HEK293 (cell line): ENCODE data around the gene GGTLC3.
A peak's percentile ranks its signal among the peaks of the same experiment; 100 is the strongest.
"Not testable (repeated sequence)": the region's sequence is repeated elsewhere in the genome, so short reads cannot be mapped to it uniquely, and the experiment has no call there.

Source experiments
- CTCF ChIA-PET: fragments of 350-600 bp; formaldehyde crosslinking; extraction: SDS; loops from one replicate; lab custom pipeline; 2021; ENCODE audit warnings: antibody characterized with exemption; lab: Yijun Ruan, JAX
- POLR2A ChIA-PET: fragments of 300-600 bp; formaldehyde crosslinking; extraction: SDS; loops from one replicate; lab custom pipeline; 2020; ENCODE audit warnings: antibody characterized with exemption, inconsistent platforms; lab: Yijun Ruan, JAX
- H3K27ac ChIP-seq: fragments of 200-500 bp; sonication (Bioruptor generic); 2 replicates; pipeline ENCODE4 v1.5.1; 2014; ENCODE audit warnings: low read depth, low read length, control low read depth, inconsistent platforms; ENCODE audit errors: extremely low read depth
- H3K36me3 ChIP-seq, 2 experiments: fragments of 200-500 bp in 1 of 2; sonication (Bioruptor generic) in 1 of 2; 1 replicate in 1 of 2; 2 replicates in 1 of 2; pipeline ENCODE4 v1.5.1; 2014 to 2017; ENCODE audit warnings: inconsistent platforms in 2 of 2, low read length in 2 of 2; ENCODE audit not compliant: control insufficient read depth in 2 of 2, insufficient read depth in 1 of 2
- H3K4me1 ChIP-seq: fragments of 200-500 bp; sonication (Bioruptor generic); 2 replicates; pipeline ENCODE4 v1.5.1; 2014; ENCODE audit warnings: mild to moderate bottlenecking, low read length, inconsistent platforms; ENCODE audit not compliant: control insufficient read depth, insufficient read depth
- H3K4me3 ChIP-seq: 2 replicates; pipeline ENCODE4 v1.5.1; 2011; ENCODE audit warnings: low read depth, mild to moderate bottlenecking, control low read depth, low read length, moderate library complexity
- H3K9me3 ChIP-seq: fragments of 200-500 bp; sonication (Bioruptor generic); 2 replicates; pipeline ENCODE4 v1.5.1; 2014; ENCODE audit warnings: low read depth, low read length, inconsistent platforms; ENCODE audit not compliant: control insufficient read depth, insufficient read depth
- SP2 ChIP-seq: fragments of 450-650 bp; formaldehyde crosslinking; IDR thresholded peaks from 2 replicates; pipeline ENCODE4 v1.5.1; 2016; ENCODE audit warnings: missing biosample characterization, missing genetic modification characterization
- ZBTB17 ChIP-seq: fragments of 450-650 bp; formaldehyde crosslinking; IDR thresholded peaks from 2 replicates; pipeline ENCODE4 v1.5.1; 2016; ENCODE audit warnings: missing biosample characterization, missing genetic modification characterization
- ZBTB20 ChIP-seq: fragments of 450-650 bp; formaldehyde crosslinking; IDR thresholded peaks from 2 replicates; pipeline ENCODE4 v1.5.1; 2016; ENCODE audit warnings: missing biosample characterization, missing genetic modification characterization
- ZBTB26 ChIP-seq: fragments of 450-650 bp; formaldehyde crosslinking; optimal IDR thresholded peaks from 2 replicates; pipeline ENCODE3; 2016; ENCODE audit warnings: missing biosample characterization, mild to moderate bottlenecking, missing genetic modification characterization
- ZBTB8A ChIP-seq: fragments of 450-650 bp; formaldehyde crosslinking; IDR thresholded peaks from 2 replicates; pipeline ENCODE4 v1.5.1; 2016; ENCODE audit warnings: missing biosample characterization, missing genetic modification characterization
- ZNF335 ChIP-seq: fragments of 450-650 bp; formaldehyde crosslinking; conservative IDR thresholded peaks from 2 replicates; pipeline ENCODE4 v1.5.1; 2016; ENCODE audit warnings: missing biosample characterization, missing genetic modification characterization
- ZNF341 ChIP-seq: fragments of 450-650 bp; formaldehyde crosslinking; IDR thresholded peaks from 2 replicates; pipeline ENCODE4; 2016; ENCODE audit warnings: low read depth, missing biosample characterization, missing genetic modification characterization
- ZNF394 ChIP-seq: fragments of 450-650 bp; formaldehyde crosslinking; IDR thresholded peaks from 2 replicates; pipeline ENCODE4 v1.5.1; 2016; ENCODE audit warnings: missing biosample characterization, missing genetic modification characterization, mild to moderate bottlenecking, moderate library complexity, borderline replicate concordance
- TF ChIP-seq, protein P1 (sequence below): fragments of 450-650 bp; formaldehyde crosslinking; IDR thresholded peaks from 2 replicates; pipeline ENCODE4 v1.5.1; 2017; ENCODE audit warnings: missing biosample characterization, missing genetic modification characterization

Gene GGTLC3

GRCh38 chr22:18539994-18540393 lies 22.0 kb upstream of the GGTLC3 start:
- CTCF ChIA-PET, POLR2A ChIA-PET: not testable (repeated sequence)

GRCh38 chr22:18534315-18534714 lies 16.4 kb upstream of the GGTLC3 start:
- H3K27ac ChIP-seq, H3K36me3 ChIP-seq, CTCF ChIA-PET, H3K4me3 ChIP-seq, H3K4me1 ChIP-seq, POLR2A ChIA-PET, H3K9me3 ChIP-seq: not testable (repeated sequence)

More at GRCh38 chr22:18539994-18540393, 22.0 kb upstream of the GGTLC3 start:
- not testable (repeated sequence) for H3K4me3 ChIP-seq, H3K9me3 ChIP-seq, H3K4me1 ChIP-seq, H3K36me3 ChIP-seq, H3K27ac ChIP-seq

DNA sequence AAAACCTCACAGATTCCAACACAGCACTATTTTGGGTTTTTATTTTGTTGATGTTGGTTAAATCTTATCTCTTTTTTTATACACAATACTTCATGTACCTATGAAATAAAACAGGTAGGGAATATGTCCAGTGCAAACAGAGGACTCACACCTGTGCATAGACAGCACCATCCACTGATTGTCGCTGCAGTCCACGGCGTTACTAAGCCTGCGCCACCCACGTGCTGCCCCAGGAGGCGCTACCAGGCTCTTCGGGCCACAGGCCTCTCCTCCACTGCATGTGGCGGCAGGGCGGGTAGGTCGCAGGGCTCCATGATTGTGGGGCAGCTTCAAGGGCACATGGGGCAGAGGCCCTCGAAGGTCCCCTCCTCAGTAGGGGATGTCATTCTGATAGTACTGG lies 15.7 kb upstream of the GGTLC3 start:
- H3K27ac ChIP-seq, H3K4me1 ChIP-seq, H3K9me3 ChIP-seq, H3K4me3 ChIP-seq, H3K36me3 ChIP-seq, POLR2A ChIA-PET, CTCF ChIA-PET: not testable (repeated sequence)

GRCh38 chr22:18529416-18530145 lies 11.6 kb upstream of the GGTLC3 start:
- CTCF ChIA-PET, POLR2A ChIA-PET, H3K9me3 ChIP-seq, H3K4me3 ChIP-seq, H3K27ac ChIP-seq, H3K36me3 ChIP-seq, H3K4me1 ChIP-seq: not testable (repeated sequence)

- H3K4me3 ChIP-seq, H3K36me3 ChIP-seq, POLR2A ChIA-PET, H3K27ac ChIP-seq, CTCF ChIA-PET, H3K9me3 ChIP-seq, H3K4me1 ChIP-seq: not testable (repeated sequence)
- TF ChIP-seq, protein P1, sequence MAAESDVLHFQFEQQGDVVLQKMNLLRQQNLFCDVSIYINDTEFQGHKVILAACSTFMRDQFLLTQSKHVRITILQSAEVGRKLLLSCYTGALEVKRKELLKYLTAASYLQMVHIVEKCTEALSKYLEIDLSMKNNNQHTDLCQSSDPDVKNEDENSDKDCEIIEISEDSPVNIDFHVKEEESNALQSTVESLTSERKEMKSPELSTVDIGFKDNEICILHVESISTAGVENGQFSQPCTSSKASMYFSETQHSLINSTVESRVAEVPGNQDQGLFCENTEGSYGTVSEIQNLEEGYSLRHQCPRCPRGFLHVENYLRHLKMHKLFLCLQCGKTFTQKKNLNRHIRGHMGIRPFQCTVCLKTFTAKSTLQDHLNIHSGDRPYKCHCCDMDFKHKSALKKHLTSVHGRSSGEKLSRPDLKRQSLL (tag by site-specific recombination), result peak; percentile 20; the same call in 1 of the 2 replicates
- TF ChIP-seq SP2 (tag by site-specific recombination) (peak; percentile 21; the same call in 1 of the 2 replicates), ZNF341 (tag by site-specific recombination) (peak; percentile 65)
Measured at GRCh38 chr22:18528597-18529415, 10.8 kb upstream of the GGTLC3 start.

- POLR2A ChIA-PET, result not testable (repeated sequence)
Measured at GRCh38 chr22:18527752-18528596, 10.0 kb upstream of the GGTLC3 start, which contains the start of gene TMEM191B. Gene TMEM191B (plus strand): TSS chr22:18527802. CDS start chr22:18527981, 179 bp downstream.

DNA sequence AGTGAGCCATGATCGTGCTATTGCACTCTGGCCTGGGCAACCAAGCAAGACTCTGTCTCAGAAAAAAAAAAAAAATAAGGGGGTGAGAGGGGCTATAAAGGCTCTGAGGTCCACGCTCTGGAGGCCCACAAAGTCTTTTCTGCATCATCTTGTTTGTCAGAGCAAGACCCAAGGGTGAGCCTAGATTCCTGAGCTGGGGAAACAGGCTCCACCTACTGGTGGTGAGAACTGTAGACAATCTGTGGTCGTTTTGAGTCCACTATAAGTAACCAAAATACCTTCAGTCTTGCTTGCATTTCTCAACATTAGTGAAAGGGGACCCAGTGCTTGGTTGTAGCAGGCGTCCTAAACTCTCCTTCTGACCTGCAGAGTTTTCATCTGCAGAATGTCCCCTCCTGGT lies 5.4 kb upstream of the GGTLC3 start:
- H3K4me1 ChIP-seq, H3K27ac ChIP-seq, H3K36me3 ChIP-seq, H3K4me3 ChIP-seq, POLR2A ChIA-PET, CTCF ChIA-PET, H3K9me3 ChIP-seq: not testable (repeated sequence)

More at GRCh38 chr22:18527752-18528596, 10.0 kb upstream of the GGTLC3 start, which contains the start of gene TMEM191B:
- not testable (repeated sequence) for H3K4me1 ChIP-seq, H3K27ac ChIP-seq
- H3K4me3 ChIP-seq, result peak within 1 kb of the TSS; percentile 29
- TF ChIP-seq ZNF394 (tag by site-specific recombination) (peak; percentile 78; the same call in 1 of the 2 replicates), ZBTB26 (tag by site-specific recombination) (peak; percentile 73), ZBTB17 (tag by site-specific recombination) (peak; percentile 84), ZNF335 (tag by site-specific recombination) (peak; percentile 77), ZBTB8A (peak; percentile 50), ZNF341 (tag by site-specific recombination) (peak; percentile 49), ZBTB20 (tag by site-specific recombination) (0 out of 2 replicates have a peak, but pooled peaks have one; percentile 22)
- TF ChIP-seq, all 188 proteins: peak for 7; not testable (repeated sequence) for 181
- CTCF ChIA-PET, H3K36me3 ChIP-seq, H3K9me3 ChIP-seq: not testable (repeated sequence)
